SIG-M5 (cell line): ENCODE data around the gene USO1.
"Not testable (repeated sequence)": the region's sequence is repeated elsewhere in the genome, so short reads cannot be mapped to it uniquely, and the experiment has no call there.

ENCODE experiments used
- DNase-seq: peaks from one replicate; lab custom pipeline; 2025; lab: John Stamatoyannopoulos, UW

Gene USO1

DNA sequence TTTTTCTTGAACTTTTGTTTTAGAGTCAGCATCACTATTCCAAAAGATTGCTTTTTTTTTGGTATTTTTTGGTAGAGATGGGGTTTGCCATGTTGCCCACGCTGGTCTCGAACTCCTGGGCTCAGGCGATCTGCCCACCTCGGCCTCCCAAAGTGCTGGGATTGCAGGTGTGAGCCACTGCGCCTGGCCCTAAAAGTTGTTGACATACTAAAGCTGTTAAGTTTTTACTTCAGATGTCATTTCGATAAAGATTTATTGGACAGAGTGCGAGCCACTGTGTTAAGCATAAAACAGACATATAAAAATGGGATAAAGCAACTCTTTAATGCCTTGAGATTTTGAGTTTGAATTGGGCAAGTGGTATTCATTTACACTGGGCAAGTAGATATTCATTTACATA lies 28.3 kb downstream of the USO1 start:
- no peak for DNase-seq

GRCh38 chr4:75769036-75769435 lies 44.7 kb downstream of the USO1 start:
- DNase-seq = no peak

GRCh38 chr4:75771607-75772006 lies 47.2 kb downstream of the USO1 start:
- no peak for DNase-seq

DNA sequence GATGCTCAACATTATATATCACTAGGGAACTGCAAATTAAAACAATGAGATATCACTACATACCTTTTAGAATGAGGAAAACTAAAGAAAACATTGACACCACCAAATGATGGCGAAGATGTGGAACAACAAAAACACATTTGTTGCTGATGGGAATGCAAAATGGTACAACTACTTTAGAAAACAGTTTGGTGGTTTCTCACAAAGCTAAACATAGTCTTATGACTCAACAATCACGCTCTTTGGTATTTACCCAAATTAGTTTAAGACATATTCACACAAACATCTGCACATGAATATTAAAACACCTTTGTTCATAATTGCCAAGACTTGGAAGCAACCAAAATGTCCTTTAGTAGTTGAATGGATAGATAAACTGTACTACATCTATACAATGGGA lies 53.2 kb downstream of the USO1 start:
- no peak for DNase-seq

DNA sequence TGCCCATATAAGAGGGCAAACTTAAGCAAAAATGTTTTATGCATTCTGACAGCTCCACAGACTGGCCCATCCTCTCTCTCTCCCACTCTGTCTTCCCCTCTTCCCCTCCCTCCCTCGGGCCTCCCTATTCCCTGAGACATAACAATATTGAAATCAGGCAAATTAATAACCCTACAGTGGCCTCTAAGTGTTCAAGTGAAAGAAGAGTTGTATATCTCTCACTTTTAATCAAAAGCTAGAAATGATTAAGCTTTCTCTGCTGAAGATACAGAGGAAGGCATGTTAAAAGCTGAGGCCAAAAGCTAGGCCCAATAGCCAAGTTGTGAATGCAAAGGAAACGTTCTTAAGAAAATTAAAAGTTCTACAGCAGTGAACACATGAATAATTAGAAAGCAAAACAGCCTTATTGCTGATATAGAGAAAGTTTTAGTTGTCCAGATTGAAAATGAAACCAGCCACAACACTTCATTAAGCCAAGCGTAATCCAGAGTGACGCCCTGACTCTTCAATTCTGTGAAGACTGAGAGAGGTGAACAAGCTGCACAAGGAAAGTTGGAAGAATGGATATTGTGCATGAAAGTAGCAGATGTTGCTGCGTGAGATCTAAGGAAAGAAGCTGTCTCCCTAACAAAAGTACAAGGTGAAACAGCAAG lies 54.9 kb downstream of the USO1 start:
- DNase-seq = no peak

GRCh38 chr4:75781305-75781704 lies 56.9 kb downstream of the USO1 start:
- DNase-seq = no peak

DNA sequence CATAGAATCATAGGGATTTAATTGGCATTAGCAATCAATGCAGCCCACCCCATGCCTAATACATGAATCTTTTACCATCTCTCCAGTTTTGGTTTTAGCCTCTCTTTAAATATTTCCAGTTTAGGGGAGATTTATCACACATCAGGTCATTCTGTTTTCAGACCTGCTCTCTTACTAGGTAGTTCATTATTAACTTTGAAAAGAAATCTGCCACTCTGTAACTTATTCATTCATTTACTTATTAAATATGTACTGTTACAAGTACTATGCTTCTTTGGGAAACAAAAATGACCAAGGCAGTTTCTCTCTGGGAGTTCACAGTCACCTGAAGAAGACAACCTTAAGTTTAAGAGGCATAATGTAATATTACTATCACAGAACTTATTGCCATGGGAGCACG lies 62.1 kb downstream of the USO1 start:
- no peak for DNase-seq

- DNase-seq = no peak
These were observed 62.6 kb downstream of the USO1 start for GRCh38 chr4:75786938-75787337.

- DNase-seq = no peak
These were observed 65.6 kb downstream of the USO1 start for GRCh38 chr4:75790024-75790423.

- no peak for DNase-seq
These were observed 76.6 kb downstream of the USO1 start for GRCh38 chr4:75800972-75801371.

- DNase-seq = not testable (repeated sequence)
These were observed 81.7 kb downstream of the USO1 start for GRCh38 chr4:75806035-75806434.

- DNase-seq = no peak
These were observed 93.5 kb downstream of the USO1 start for GRCh38 chr4:75817901-75818300.

DNA sequence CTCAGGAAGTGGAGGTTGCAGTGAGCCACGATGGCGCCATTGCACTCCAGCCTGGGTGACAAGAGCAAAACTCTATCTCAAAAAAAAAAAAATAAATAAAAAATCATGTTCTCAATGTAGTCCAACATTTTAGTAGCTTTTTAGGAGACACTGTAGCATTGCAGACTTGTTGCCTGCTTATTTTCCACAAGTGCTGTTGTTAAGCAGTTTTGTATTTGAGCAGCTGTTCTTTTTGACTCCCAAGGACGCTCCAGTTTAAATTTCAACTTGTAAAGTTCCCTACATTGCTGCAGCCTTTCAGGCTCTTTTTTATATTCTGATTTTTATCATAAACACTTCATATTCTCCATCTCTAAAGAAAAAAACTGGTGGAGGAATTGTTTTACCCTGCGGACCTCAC lies 94.7 kb downstream of the USO1 start:
- no peak for DNase-seq

- no peak for DNase-seq
These were observed 95.8 kb downstream of the USO1 start for GRCh38 chr4:75820197-75820596.

DNA sequence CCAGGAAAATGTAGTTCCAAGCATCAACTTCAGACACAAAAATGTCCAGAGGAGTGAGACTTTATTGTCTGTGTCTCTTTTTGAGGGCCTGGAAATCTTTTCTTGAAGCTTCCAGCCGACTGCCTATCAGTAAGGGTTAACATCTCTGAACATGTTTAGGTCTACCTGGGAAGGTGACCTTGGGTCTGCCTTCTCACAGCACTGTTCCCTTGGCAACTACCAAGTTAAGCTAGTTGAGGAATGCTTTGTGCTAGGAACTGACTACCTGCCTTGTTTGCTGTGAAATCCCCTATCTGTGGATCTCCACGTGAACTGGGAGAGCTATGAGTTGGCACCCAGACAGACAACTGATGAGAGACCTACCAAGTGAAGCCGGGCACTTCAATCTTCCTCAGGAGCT lies 96.3 kb downstream of the USO1 start:
- DNase-seq = no peak

DNA sequence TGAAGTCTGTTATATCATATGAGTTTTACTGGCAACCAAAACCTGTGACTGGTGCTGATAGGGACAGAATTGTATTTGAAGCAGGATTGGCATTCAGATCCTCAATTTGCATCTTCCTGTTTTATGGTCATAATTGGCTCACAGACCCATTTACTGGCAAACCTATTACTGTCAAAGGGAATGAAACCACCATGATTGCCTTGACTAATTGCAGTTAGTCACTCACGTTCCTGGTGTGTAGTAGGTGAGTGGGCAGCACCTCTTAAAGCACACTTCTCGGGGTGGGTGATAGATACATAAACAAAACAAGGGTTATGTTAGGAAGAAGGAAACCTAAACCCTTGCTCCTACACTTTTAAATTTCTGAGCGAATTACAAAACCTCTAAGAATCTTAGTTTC lies 96.8 kb downstream of the USO1 start:
- DNase-seq = no peak

DNA sequence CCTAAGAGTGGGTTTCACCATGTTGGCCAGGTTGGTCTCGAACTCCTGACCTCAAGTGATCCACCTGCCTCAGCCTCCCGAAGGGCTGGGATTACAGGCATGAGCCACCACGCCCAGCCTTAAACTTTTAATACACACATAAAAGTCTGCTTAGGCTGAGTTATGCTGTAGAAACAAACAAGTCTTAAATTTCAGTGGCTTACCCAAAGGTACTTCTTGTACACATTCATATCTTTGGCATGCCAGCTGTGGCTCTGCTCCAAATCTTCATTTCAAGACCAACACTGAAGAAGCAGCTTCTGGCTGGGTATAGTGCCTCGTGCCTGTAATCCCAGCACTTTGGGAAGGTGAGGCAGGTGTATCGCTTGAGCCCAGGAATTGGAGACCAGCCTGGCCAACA lies 97.6 kb downstream of the USO1 start:
- no peak for DNase-seq

DNA sequence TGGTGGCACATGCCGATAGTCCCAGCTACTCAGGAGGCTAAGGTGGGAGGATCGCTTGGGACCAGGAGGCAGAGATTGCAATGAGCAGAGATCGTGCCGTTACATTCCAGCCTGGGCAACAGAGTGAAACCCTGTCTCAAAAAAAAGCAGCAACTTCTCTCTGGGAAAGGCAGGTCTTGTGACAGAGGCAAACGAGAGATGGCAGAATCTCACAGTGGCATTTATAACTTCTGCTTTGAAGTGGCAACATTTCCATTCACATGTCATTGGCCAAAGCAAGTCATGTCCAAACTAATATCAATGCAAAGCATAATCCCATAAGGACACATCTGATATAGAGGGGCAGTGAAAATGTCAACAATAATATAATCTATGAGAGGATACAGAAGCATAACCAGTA lies 98.0 kb downstream of the USO1 start:
- no peak for DNase-seq

GRCh38 chr4:75823812-75824211 lies 99.4 kb downstream of the USO1 start:
- no peak for DNase-seq

GRCh38 chr4:75830906-75831305 lies 106.5 kb downstream of the USO1 start:
- DNase-seq = no peak

DNA sequence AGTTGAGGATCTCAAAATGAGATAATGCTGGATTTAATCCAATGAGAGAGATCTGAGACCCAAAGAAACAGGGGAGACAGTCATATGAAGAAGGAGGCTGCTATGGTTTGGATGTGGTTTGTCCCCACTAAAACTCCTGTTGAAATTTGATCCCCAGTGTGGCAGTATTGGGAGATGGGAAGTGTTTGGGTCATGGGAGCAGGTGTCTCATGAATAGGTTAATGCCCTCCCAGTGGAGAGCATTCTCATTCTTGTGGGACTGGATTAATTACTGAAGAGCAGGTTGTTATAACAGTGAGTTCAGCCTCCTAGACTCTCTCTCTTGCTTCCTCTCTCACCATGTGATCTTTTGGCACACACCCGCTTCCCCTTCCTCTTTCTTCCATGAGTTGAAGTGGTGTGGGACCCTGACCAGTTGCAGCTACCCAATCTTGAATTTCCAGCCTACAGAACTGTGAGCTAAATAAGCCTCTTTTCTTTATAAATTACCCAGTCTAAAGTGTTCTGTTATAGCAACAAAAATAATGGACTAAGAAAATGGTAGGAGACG lies 107.6 kb downstream of the USO1 start:
- no peak for DNase-seq

- no peak for DNase-seq
These were observed 109.9 kb downstream of the USO1 start for GRCh38 chr4:75834095-75834771.

GRCh38 chr4:75834772-75835154 lies 110.4 kb downstream of the USO1 start:
- DNase-seq = no peak
